Naive thymus-derived CD4-positive, alpha-beta T cell (primary cell): ENCODE data around the gene JHY. TPM values are rescaled to one million over a fixed set of nuclear protein-coding genes. Genes with fewer than 3 reads are reported as not detected.

Experiments used
- ATAC-seq: fragments of 150-1000 bp; cut with Tn5 transposase; 2 replicates; pipeline ENCODE4 v1.10.0; 2021; ENCODE audit warnings: mild to moderate bottlenecking, moderate library complexity
- CTCF ChIA-PET: fragments of 350-600 bp; sonication (Branson Sonifier 250); formaldehyde crosslinking; loops from one replicate; lab custom pipeline; 2021; ENCODE audit warnings: antibody characterized with exemption; lab: Charles Lee
- POLR2A ChIA-PET: fragments of 350-600 bp; sonication (Branson Sonifier 250); formaldehyde crosslinking; loops from one replicate; lab custom pipeline; 2021; ENCODE audit warnings: antibody characterized with exemption, inconsistent platforms; lab: Charles Lee
- DNase-seq, 9 donors: peaks; one replicate each; pipeline versions ENCODE4 v3.0.0 to v3.0.0-alpha.2; 2020 to 2022; ENCODE audit warnings: mixed read lengths in 1 of 9
- H3K27ac ChIP-seq: one replicate; pipeline ENCODE4 v1.7.0; 2013; ENCODE audit warnings: mild to moderate bottlenecking, low read depth, low read length, moderate library complexity
- H3K27me3 ChIP-seq, 2 donors: one replicate each; pipeline ENCODE4 v1.7.0; 2013; ENCODE audit warnings: low read length in 2 of 2, mild to moderate bottlenecking in 2 of 2, moderate library complexity in 2 of 2; ENCODE audit not compliant: control insufficient read depth in 2 of 2, insufficient read depth in 2 of 2
- H3K36me3 ChIP-seq, 3 experiments: 1 replicate in 2 of 3; 2 replicates in 1 of 3; pipeline ENCODE4 v1.7.0; 2013; ENCODE audit warnings: low read length in 3 of 3, mild to moderate bottlenecking in 3 of 3, moderate library complexity in 1 of 3; ENCODE audit not compliant: insufficient read depth in 3 of 3, control insufficient read depth in 2 of 3
- H3K4me1 ChIP-seq, 2 donors: one replicate each; pipeline ENCODE4 v1.7.0; 2013; ENCODE audit warnings: low read length in 2 of 2, mild to moderate bottlenecking in 2 of 2, moderate library complexity in 1 of 2; ENCODE audit not compliant: control insufficient read depth in 2 of 2, insufficient read depth in 2 of 2
- H3K4me3 ChIP-seq: 2 replicates; pipeline ENCODE4 v1.7.0; 2013; ENCODE audit warnings: mild to moderate bottlenecking, low read length
- H3K9me3 ChIP-seq, 3 experiments: 1 replicate in 2 of 3; 2 replicates in 1 of 3; pipeline ENCODE4 v1.7.0; 2013; ENCODE audit warnings: low read length in 3 of 3; ENCODE audit not compliant: control insufficient read depth in 2 of 3
- H3K27ac Mint-ChIP-seq, 9 donors: one replicate each; pipeline ENCODE4 v1.8.0; 2020 to 2022; ENCODE audit warnings: mixed read lengths in 9 of 9, mild to moderate bottlenecking in 8 of 9, moderate library complexity in 5 of 9, inconsistent platforms in 2 of 9
- H3K27me3 Mint-ChIP-seq, 5 donors: one replicate each; pipeline ENCODE4 v1.8.0; 2021 to 2022; ENCODE audit warnings: mixed read lengths in 5 of 5, mild to moderate bottlenecking in 1 of 5
- H3K36me3 Mint-ChIP-seq, 5 donors: one replicate each; pipeline ENCODE4 v1.8.0; 2020 to 2022; ENCODE audit warnings: mixed read lengths in 5 of 5, mild to moderate bottlenecking in 3 of 5, inconsistent platforms in 1 of 5
- H3K4me1 Mint-ChIP-seq, 7 donors: one replicate each; pipeline ENCODE4 v1.8.0; 2020 to 2022; ENCODE audit warnings: mixed read lengths in 7 of 7, mild to moderate bottlenecking in 3 of 7, inconsistent platforms in 1 of 7
- H3K4me3 Mint-ChIP-seq, 10 donors: one replicate each; pipeline ENCODE4 v1.8.0; 2020 to 2022; ENCODE audit warnings: mild to moderate bottlenecking in 10 of 10, mixed read lengths in 10 of 10, moderate library complexity in 6 of 10, inconsistent platforms in 2 of 10
- H3K9me3 Mint-ChIP-seq, 11 donors: one replicate each; pipeline ENCODE4 v1.8.0; 2020 to 2022; ENCODE audit warnings: mixed read lengths in 11 of 11, mild to moderate bottlenecking in 4 of 11, inconsistent platforms in 1 of 11, moderate library complexity in 1 of 11
- intact Hi-C, 2 donors: fragments of 100-400 bp; cut with micrococcal nuclease; formaldehyde crosslinking; loops; one replicate each; pipeline ENCODE4 v1.15.1; 2023
- polyA plus RNA-seq, 2 donors: library from polyadenylated mRNA; unstranded; fragments of 300-500 nt; fragmentation: Illumina TruSeq; gene quantifications; one replicate each; pipeline ENCODE4 v1.2.3, GENCODE V29; 2021
- total RNA-seq, 6 experiments: library from RNA in 5 of 6; stranded (reverse) in 5 of 6; gene quantifications; 1 replicate in 5 of 6; 2 replicates in 1 of 6; pipeline ENCODE4 v1.2.3 and lab custom pipeline; 2021 to 2026

Gene JHY
- total and polyA plus RNA-seq, 7 experiments from 2014 or later, result 2.1 to 5.0 (median 4.1) TPM

GRCh38 chr11:122981388-122982264 is 99.1 kb downstream of the JHY start, which contains the start of gene BSX:
Gene BSX (minus strand): TSS chr11:122981834. CDS start chr11:122981671, 163 bp downstream.
- peaks cover 23 to 53% (median 35%) of the 10 kb centered on the region in 7 donors for H3K4me1 Mint-ChIP-seq
- H3K36me3 Mint-ChIP-seq, result peaks cover 0 to 8% (median 6%) of the 10 kb centered on the region in 5 donors
- peak within 1 kb of the TSS in 1 of 9 donors; percentile 15 for H3K27ac Mint-ChIP-seq

GRCh38 chr11:122983438-122984185 is 101.1 kb downstream of the JHY start:
- CTCF ChIA-PET, result interaction anchor here (0.5 kb wide), 1 partner anchor 78 kb away, joined by 3 read pairs; the partner anchor contains the start of gene HSPA8
- ATAC-seq (no peak), DNase-seq (no peak)
- H3K4me1 Mint-ChIP-seq, result peaks cover 10 to 38% (median 20%) of the 10 kb centered on the region in 7 donors
- peaks cover 80 to 92% (median 84%) of the 10 kb centered on the region in 5 donors for H3K27me3 Mint-ChIP-seq
- peak overlapping the region in 1 of 9 donors; percentile 46 for H3K27ac Mint-ChIP-seq
- peak overlapping the region; percentile 75 to 90 (median 87) for H3K4me3 Mint-ChIP-seq
- Histone ChIP-seq H3K27ac (no peak overlapping the region), H3K36me3 (no peaks in the 10 kb centered on the region), H3K4me3 (peak overlapping the region; percentile 57), H3K4me1 (peaks cover 0 to 8% of the 10 kb centered on the region in 2 donors), H3K9me3 (no peaks in the 10 kb centered on the region), H3K27me3 (peaks cover 24 to 54% of the 10 kb centered on the region in 2 donors)
- peaks cover 0 to 13% (median 2%) of the 10 kb centered on the region in 11 donors for H3K9me3 Mint-ChIP-seq
- H3K36me3 Mint-ChIP-seq, result peaks cover 0 to 6% (median 0%) of the 10 kb centered on the region in 5 donors
- intact Hi-C loops, result loop anchor here in 1 of 2 donors (5.0 kb wide), 1 partner anchor 79 kb away; the partner anchor contains the start of gene HSPA8
- POLR2A ChIA-PET, result no interaction called here

More at GRCh38 chr11:122981388-122982264, 99.1 kb downstream of the JHY start, which contains the start of gene BSX:
- Mint-ChIP-seq H3K27me3 (peaks cover 84 to 94% (median 92%) of the 10 kb centered on the region in 5 donors), H3K4me3 (peak within 1 kb of the TSS in 6 of 10 donors; percentile 2 to 48 (median 20)), H3K9me3 (peaks cover 0 to 18% (median 6%) of the 10 kb centered on the region in 11 donors)
- H3K4me3 ChIP-seq, result no peak within 1 kb of the TSS
- ATAC-seq (peak; percentile 72), DNase-seq (peak in 8 of 9 donors; percentile 30 to 71 (median 36))
- no peaks in the 10 kb centered on the region for H3K36me3 ChIP-seq
- H3K4me1 ChIP-seq, result peaks cover 0 to 16% of the 10 kb centered on the region in 2 donors
- no peaks in the 10 kb centered on the region for H3K9me3 ChIP-seq
- H3K27me3 ChIP-seq, result peaks cover 32 to 54% of the 10 kb centered on the region in 2 donors
- H3K27ac ChIP-seq, result no peak within 1 kb of the TSS
- CTCF ChIA-PET, result no interaction called here
- POLR2A ChIA-PET, result no interaction called here
- intact Hi-C loops, result loop anchor here in 1 of 2 donors (5.0 kb wide), 1 partner anchor 81 kb away; the partner anchor contains the start of gene HSPA8

- Histone ChIP-seq H3K9me3 (no peaks in the 10 kb centered on the region), H3K27ac (no peak overlapping the region), H3K27me3 (peaks cover 24 to 53% of the 10 kb centered on the region in 2 donors), H3K4me1 (peaks cover 0 to 8% of the 10 kb centered on the region in 2 donors), H3K36me3 (no peaks in the 10 kb centered on the region), H3K4me3 (peak overlapping the region; percentile 57)
- intact Hi-C loops, result loop anchor here in 1 of 2 donors (5.0 kb wide), 1 partner anchor 78 kb away; the partner anchor contains the start of gene HSPA8
- CTCF ChIA-PET, result interaction anchor here (0.5 kb wide), 1 partner anchor 78 kb away, joined by 3 read pairs; the partner anchor contains the start of gene HSPA8
- H3K4me1 Mint-ChIP-seq, result peaks cover 10 to 38% (median 20%) of the 10 kb centered on the region in 7 donors
- H3K9me3 Mint-ChIP-seq, result peaks cover 0 to 13% (median 3%) of the 10 kb centered on the region in 11 donors
- no peak for ATAC-seq
- H3K27ac Mint-ChIP-seq, result no peak overlapping the region
- peaks cover 0 to 6% (median under 1%) of the 10 kb centered on the region in 5 donors for H3K36me3 Mint-ChIP-seq
- no peak for DNase-seq
- POLR2A ChIA-PET, result no interaction called here
- H3K4me3 Mint-ChIP-seq, result peak overlapping the region; percentile 75 to 90 (median 87)
- peaks cover 74 to 91% (median 77%) of the 10 kb centered on the region in 5 donors for H3K27me3 Mint-ChIP-seq
Observed at GRCh38 chr11:122984186-122985011, 101.8 kb downstream of the JHY start.

GRCh38 chr11:122995526-122995925 is 113.0 kb downstream of the JHY start:
- H3K27ac Mint-ChIP-seq, result no peak overlapping the region
- peaks cover 39 to 62% (median 43%) of the 10 kb centered on the region in 5 donors for H3K27me3 Mint-ChIP-seq

GRCh38 chr11:122998727-122999366 is 116.3 kb downstream of the JHY start:
- DNase-seq (no peak), ATAC-seq (no peak)
- intact Hi-C loops, result no loop called here
- Mint-ChIP-seq H3K4me1 (no peaks in the 10 kb centered on the region), H3K27ac (no peak overlapping the region), H3K27me3 (peaks cover 25 to 44% (median 31%) of the 10 kb centered on the region in 5 donors), H3K4me3 (no peak overlapping the region), H3K36me3 (no peaks in the 10 kb centered on the region), H3K9me3 (no peaks in the 10 kb centered on the region)
- CTCF ChIA-PET, result interaction anchor here (0.7 kb wide), 1 partner anchor 1804 kb away, joined by 3 read pairs; no protein-coding TSS in a partner anchor
- POLR2A ChIA-PET, result no interaction called here
- no peaks in the 10 kb centered on the region for H3K36me3 ChIP-seq
- H3K27ac ChIP-seq, result no peak overlapping the region
- no peaks in the 10 kb centered on the region for H3K9me3 ChIP-seq
- no peak overlapping the region for H3K4me3 ChIP-seq
- no peaks in the 10 kb centered on the region for H3K4me1 ChIP-seq
- no peaks in the 10 kb centered on the region for H3K27me3 ChIP-seq

More at GRCh38 chr11:122995526-122995925, 113.0 kb downstream of the JHY start:
- no peaks in the 10 kb centered on the region for H3K36me3 Mint-ChIP-seq
- H3K9me3 Mint-ChIP-seq, result peaks cover 0 to 7% (median 0%) of the 10 kb centered on the region in 11 donors
- Histone ChIP-seq H3K4me3 (no peak overlapping the region), H3K27me3 (no peaks in the 10 kb centered on the region), H3K9me3 (no peaks in the 10 kb centered on the region), H3K4me1 (no peaks in the 10 kb centered on the region), H3K27ac (no peak overlapping the region), H3K36me3 (no peaks in the 10 kb centered on the region)
- no peak overlapping the region for H3K4me3 Mint-ChIP-seq
- intact Hi-C loops, result no loop called here
- ChIA-PET CTCF (no interaction called here), POLR2A (no interaction called here)
- no peaks in the 10 kb centered on the region for H3K4me1 Mint-ChIP-seq
- DNase-seq (no peak), ATAC-seq (no peak)
